Bronchial epithelial cell (primary cell): ENCODE measurements around the gene CPNE4. TPM values are rescaled to one million over a fixed set of nuclear protein-coding genes. Genes with fewer than 3 reads are reported as not detected.

ENCODE experiments used
- DNase-seq: peaks from one replicate; pipeline ENCODE4 v3.0.0-alpha.2; 2010; ENCODE audit warnings: low read depth
- FAIRE-seq: peaks from 2 replicates; lab custom pipeline; 2011; peaks lifted over from hg19 to GRCh38; lab: Jason Lieb, UNC
- H3K27me3 ChIP-seq: 2 replicates; pipeline ENCODE4 v1.5.1; 2011; ENCODE audit warnings: low read length; ENCODE audit not compliant: control insufficient read depth, insufficient read depth
- H3K36me3 ChIP-seq: 2 replicates; pipeline ENCODE4 v1.5.1; 2011; ENCODE audit warnings: low read length; ENCODE audit not compliant: control insufficient read depth, insufficient read depth
- H3K4me3 ChIP-seq: 2 replicates; pipeline ENCODE4 v1.5.1; 2011; ENCODE audit warnings: mild to moderate bottlenecking, low read depth, low read length, control low read depth
- CTCF ChIP-seq: IDR thresholded peaks from 2 replicates; pipeline ENCODE4 v1.5.1; 2011; ENCODE audit warnings: mild to moderate bottlenecking, moderate library complexity, low read length, control low read depth, inconsistent platforms; ENCODE audit not compliant: insufficient read depth, severe bottlenecking
- total RNA-seq: library from RNA; depleted of rRNA; stranded (reverse); fragments of >200 nt; gene quantifications from 2 replicates; pipeline ENCODE4 v1.2.1, GENCODE V29; 2014

The CPNE4 gene
- total RNA-seq, 1 donor from 2014 or later: under 0.01 TPM

DNA sequence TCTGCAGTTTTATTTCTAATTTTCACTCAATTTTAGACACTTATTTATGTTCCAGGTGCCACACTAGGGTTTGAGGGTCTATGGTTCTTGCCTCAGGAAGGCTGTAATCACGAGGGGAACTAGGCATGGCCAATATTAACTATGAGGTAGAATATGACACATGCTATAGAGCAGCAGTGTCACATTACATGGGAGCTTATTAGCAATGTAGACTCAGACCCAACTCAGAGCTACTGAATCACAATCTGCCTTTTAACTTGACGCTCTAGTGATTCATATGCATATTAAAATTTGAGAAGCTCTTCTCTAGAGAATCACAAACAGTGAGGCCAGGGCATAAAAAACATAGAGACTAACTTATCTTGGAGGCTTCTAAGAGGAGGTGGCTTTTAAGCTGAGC, 499.2 kb downstream of the CPNE4 start:
- DNase-seq (peak; percentile 84), FAIRE-seq (no peak)
- no peaks in the 10 kb centered on the region for H3K36me3 ChIP-seq
- no peak for TF ChIP-seq CTCF
- H3K4me3 ChIP-seq: no peak overlapping the region
- H3K27me3 ChIP-seq: no peaks in the 10 kb centered on the region

DNA sequence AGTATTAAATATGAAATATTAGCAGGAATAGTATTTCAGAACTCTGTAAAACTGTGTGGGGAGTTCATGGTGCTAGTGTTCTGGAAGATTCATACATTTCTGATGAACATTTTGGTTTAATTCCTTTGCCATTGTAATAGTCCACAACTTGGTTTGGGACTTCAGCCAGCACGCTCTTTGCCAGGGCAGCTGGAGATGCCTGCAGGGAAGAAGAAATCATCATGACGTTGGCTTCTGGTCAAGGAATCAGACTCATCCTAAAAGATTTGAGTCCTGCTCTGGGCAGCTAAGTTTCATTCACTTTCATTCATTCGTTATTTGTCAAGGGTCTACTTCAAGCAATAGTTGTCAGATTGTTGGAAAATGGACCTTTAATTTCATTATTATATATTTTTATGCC, 499.7 kb downstream of the CPNE4 start:
- DNase-seq: peak; percentile 13
- no peak for TF ChIP-seq CTCF
- H3K27me3 ChIP-seq: no peaks in the 10 kb centered on the region
- no peak overlapping the region for H3K4me3 ChIP-seq
- no peak for FAIRE-seq
- no peaks in the 10 kb centered on the region for H3K36me3 ChIP-seq

DNA sequence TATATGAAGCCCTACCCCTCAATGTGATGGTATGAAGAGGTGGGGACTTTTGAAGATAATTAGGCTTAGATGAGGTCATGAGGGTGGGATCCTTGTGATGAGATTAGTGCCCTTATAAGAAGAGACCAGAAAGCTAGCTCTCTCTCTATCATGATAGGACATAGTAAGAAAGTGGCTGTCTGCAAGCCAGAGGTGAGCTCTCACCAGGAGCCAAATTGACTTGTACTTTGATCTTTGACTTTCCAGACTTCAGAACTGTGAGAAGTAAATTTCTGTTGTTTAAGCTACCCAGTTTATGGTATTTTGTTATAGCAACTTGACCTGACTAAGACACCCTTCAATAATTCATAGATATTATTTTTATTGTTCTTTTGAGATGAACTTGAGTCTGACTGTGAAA, 502.2 kb downstream of the CPNE4 start:
- no peak for TF ChIP-seq CTCF
- no peak overlapping the region for H3K4me3 ChIP-seq
- no peaks in the 10 kb centered on the region for H3K27me3 ChIP-seq
- no peak for FAIRE-seq
- H3K36me3 ChIP-seq: no peaks in the 10 kb centered on the region
- no peak for DNase-seq

- no peak for FAIRE-seq
- H3K27me3 ChIP-seq: no peaks in the 10 kb centered on the region
- H3K4me3 ChIP-seq: no peak overlapping the region
- no peaks in the 10 kb centered on the region for H3K36me3 ChIP-seq
- TF ChIP-seq CTCF: no peak
- no peak for DNase-seq
Measured at GRCh38 chr3:131530843-131531242, 504.0 kb downstream of the CPNE4 start.

- H3K27me3 ChIP-seq: no peaks in the 10 kb centered on the region
- FAIRE-seq (no peak), DNase-seq (no peak)
- H3K36me3 ChIP-seq: no peaks in the 10 kb centered on the region
- no peak overlapping the region for H3K4me3 ChIP-seq
- no peak for TF ChIP-seq CTCF
Measured at GRCh38 chr3:131530388-131530787, 504.4 kb downstream of the CPNE4 start.

DNA sequence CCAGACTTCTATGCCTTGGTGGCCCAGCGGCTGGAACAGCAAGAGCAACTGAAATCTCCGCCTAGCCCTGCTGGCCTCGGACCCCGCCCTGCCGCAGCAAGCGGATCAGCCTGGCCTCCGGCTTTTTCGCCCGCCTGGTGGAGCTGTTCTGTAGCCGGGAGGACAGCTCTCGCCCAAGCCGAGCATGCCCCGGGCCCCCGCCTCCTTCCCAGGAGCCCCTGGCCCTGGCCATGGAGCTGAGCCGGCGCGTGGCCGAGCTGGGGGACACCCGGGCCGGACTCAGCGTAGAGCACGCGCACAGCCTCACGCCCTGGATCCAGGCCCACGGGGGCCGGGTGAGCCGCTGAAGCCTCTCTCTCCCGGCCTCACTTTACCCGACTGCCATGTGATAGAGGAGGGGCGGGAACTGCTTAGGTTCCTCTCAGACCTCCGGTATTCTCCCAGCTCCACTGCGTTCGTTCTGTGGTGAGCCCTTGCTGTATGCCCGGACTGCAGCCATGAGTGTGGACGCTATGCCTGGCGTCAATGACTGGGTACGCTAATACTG, 507.9 kb downstream of the CPNE4 start:
- no peak for DNase-seq
- Histone ChIP-seq H3K27me3 (no peaks in the 10 kb centered on the region), H3K4me3 (peak overlapping the region; percentile 27), H3K36me3 (no peaks in the 10 kb centered on the region)
- no peak for FAIRE-seq
- peak; percentile 52 for TF ChIP-seq CTCF
